ENCODE results near the gene ADCYAP1R1. TPM values are rescaled to one million over a fixed set of nuclear protein-coding genes. Genes with fewer than 3 reads are reported as not detected.

Gene ADCYAP1R1
- total RNA-seq, 4 donors from 2014 or later = 13.9 to 36.3 (median 24.2) TPM

- ATAC-seq = no peak
- Histone ChIP-seq H3K4me1 (peaks cover 0 to 4% (median 0%) of the 10 kb centered on the region in 3 donors), H3K27me3 (peaks cover 6% of the 10 kb centered on the region), H3K27ac (no peak overlapping the region), H3K9me3 (no peaks in the 10 kb centered on the region), H3K36me3 (no peaks in the 10 kb centered on the region), H3K4me3 (no peak overlapping the region)
- 100% methylated on average over 6 of the region's 13 CpGs; no CpG with 5 or more reads in 1 of the 2 donors for WGBS, 2 donors (ENCODE audit: low coverage in 1 of 2)
- TF ChIP-seq POLR2AphosphoS5 (IDR thresholded peaks at IDR 0.05) = no peak
- no peak for TF ChIP-seq CTCF (IDR thresholded peaks at IDR 0.05)
- no peak for TF ChIP-seq POLR2A (IDR thresholded peaks at IDR 0.05)
- no peak for TF ChIP-seq EP300 (IDR thresholded peaks at IDR 0.05)
Measured at GRCh38 chr7:31106303-31107105, 54.4 kb downstream of the ADCYAP1R1 start.

- WGBS, 2 donors (ENCODE audit: low coverage in 1 of 2) = 87% methylated on average over 7 of the region's 15 CpGs; no CpG with 5 or more reads in 1 of the 2 donors
- H3K27me3 ChIP-seq = peaks cover under 1% of the 10 kb centered on the region
- no peak overlapping the region for H3K4me3 ChIP-seq
- TF ChIP-seq CTCF (IDR thresholded peaks at IDR 0.05) = no peak
- TF ChIP-seq POLR2A (IDR thresholded peaks at IDR 0.05) = no peak
- no peak for TF ChIP-seq EP300 (IDR thresholded peaks at IDR 0.05)
- TF ChIP-seq POLR2AphosphoS5 (IDR thresholded peaks at IDR 0.05) = no peak
- ATAC-seq = no peak
- peaks cover 0 to 1% (median 0%) of the 10 kb centered on the region in 3 donors for H3K4me1 ChIP-seq
- H3K36me3 ChIP-seq = no peaks in the 10 kb centered on the region
- no peaks in the 10 kb centered on the region for H3K9me3 ChIP-seq
- no peak overlapping the region for H3K27ac ChIP-seq
Measured at GRCh38 chr7:31107106-31108090, 55.3 kb downstream of the ADCYAP1R1 start.

GRCh38 chr7:31108097-31108657 lies 56.1 kb downstream of the ADCYAP1R1 start:
- Histone ChIP-seq H3K9me3 (no peaks in the 10 kb centered on the region), H3K27me3 (no peaks in the 10 kb centered on the region), H3K27ac (no peak overlapping the region), H3K4me3 (no peak overlapping the region), H3K4me1 (no peaks in the 10 kb centered on the region), H3K36me3 (no peaks in the 10 kb centered on the region)
- TF ChIP-seq POLR2A (IDR thresholded peaks at IDR 0.05) (no peak), CTCF (IDR thresholded peaks at IDR 0.05) (no peak), POLR2AphosphoS5 (IDR thresholded peaks at IDR 0.05) (no peak), EP300 (IDR thresholded peaks at IDR 0.05) (no peak)
- whole genome bisulfite sequencing, 2 donors (ENCODE audit: low coverage in 1 of 2) = 86% methylated on average over 1 of the region's 1 CpG; no CpG with 5 or more reads in 1 of the 2 donors
- ATAC-seq = no peak

- no peak for TF ChIP-seq POLR2AphosphoS5 (IDR thresholded peaks at IDR 0.05)
- TF ChIP-seq EP300 (IDR thresholded peaks at IDR 0.05) = no peak
- TF ChIP-seq CTCF (IDR thresholded peaks at IDR 0.05) = no peak
- no peak for TF ChIP-seq POLR2A (IDR thresholded peaks at IDR 0.05)
- Histone ChIP-seq H3K4me1 (no peaks in the 10 kb centered on the region), H3K4me3 (no peak overlapping the region), H3K27me3 (no peaks in the 10 kb centered on the region), H3K9me3 (no peaks in the 10 kb centered on the region), H3K27ac (no peak overlapping the region), H3K36me3 (no peaks in the 10 kb centered on the region)
- ATAC-seq = no peak
- 77% methylated on average over 2 of the region's 3 CpGs; no CpG with 5 or more reads in 1 of the 2 donors for WGBS, 2 donors (ENCODE audit: low coverage in 1 of 2)
Measured at GRCh38 chr7:31109751-31110150, 57.6 kb downstream of the ADCYAP1R1 start.

Measured in gastroesophageal sphincter (tissue), 4 donors.